GM21367 (cell line): ENCODE data around the gene LRRC49.

Source experiments
- ATAC-seq: cut with Tn5 transposase; IDR thresholded peaks from one replicate; pipeline ENCODE4 v1.9.1; 2021; ENCODE audit not compliant: unreplicated experiment

LRRC49 gene

DNA sequence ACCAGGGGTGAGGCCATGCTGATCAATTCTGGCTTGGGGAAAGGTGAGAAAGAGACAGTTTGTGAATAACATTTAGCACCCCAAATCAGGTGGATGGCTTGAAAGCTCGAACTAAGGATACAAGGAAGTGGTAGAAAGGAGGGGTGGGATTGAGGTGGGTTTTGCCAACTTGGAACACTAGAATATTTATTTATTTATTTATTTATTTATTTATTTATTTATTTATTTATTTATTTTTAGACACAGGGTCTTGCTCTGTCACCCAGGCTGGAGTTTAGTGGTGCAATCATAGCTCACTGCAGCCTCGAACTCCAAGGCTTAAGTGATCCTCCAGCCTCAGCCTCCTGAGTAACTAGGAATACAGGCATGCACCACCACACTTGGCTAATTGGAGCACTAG lies 191.6 kb downstream of the LRRC49 start:
- ATAC-seq, result no peak

DNA sequence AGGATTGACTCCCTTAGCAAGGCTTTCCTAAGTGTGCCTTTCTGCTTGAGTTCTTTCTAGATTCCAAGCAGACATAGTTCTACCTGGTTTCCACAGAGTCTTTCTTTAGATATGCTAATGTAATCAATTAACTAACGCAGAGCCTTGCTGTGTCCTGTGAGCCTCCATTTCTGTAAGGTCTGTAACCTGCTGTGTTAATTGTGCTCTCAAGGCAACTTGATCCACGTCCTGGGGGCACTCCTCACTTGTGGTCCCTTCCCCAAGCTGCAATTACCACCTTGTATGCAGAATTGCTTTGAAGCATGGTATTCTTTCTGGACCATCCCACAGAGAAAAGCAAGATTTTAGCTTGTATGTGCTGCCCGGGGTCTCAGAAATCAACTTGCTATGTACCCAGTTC lies 193.2 kb downstream of the LRRC49 start:
- ATAC-seq, result no peak

DNA sequence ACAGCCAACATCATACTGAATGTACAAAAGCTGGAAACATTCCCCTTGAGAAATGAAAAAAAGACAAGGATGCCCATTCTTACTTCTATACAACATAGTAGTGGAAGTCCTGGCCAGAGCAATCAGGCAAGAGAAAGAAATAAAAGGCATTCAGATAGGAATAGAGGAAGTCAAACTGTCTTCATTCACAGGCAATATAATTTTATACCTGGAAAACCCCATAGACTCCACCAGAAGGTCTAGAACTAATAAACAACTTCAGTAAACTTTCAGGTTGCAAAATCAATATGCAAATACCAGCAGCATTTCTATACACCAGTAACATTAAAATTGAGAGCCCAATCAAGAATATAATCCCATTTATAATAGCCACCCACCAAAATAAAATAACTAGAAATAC lies 195.5 kb downstream of the LRRC49 start:
- ATAC-seq, result no peak

DNA sequence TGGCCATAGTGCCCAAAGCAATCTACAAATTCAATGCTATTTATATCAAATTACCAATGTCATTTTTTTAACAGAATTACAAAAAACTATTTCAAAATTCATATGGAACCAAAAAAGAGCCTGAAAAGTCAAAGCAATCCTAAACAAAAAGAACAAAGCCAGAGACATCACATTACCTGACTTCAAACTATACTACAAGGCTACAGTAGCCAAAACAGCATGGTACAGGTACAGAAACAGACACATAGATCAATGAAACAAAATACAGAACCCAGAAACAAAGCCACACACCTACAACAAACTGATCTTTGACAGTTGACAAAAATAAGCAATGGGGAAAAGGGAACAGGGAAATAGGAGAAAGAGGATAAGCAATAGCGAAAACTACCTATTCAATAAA lies 196.1 kb downstream of the LRRC49 start:
- ATAC-seq, result no peak

DNA sequence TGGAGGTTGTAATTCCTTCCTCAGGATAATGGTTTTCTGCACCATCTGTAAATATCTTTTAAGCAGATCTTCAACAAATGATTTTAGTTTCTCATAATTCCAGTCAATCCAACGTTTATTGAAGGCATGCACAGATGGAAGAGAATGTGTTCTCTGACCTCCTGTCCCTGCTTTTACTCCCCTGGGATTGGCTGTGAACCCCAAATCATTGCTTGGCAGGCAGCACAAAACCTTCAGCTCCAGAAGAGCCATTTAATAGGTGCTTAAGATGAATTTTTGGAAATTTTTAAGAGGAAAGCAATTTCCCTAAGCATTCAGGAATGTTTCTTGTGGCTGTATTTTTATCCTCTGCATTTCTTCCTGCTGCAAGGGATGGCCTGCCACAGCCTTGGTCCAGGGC lies 197.2 kb downstream of the LRRC49 start:
- ATAC-seq, result no peak

DNA sequence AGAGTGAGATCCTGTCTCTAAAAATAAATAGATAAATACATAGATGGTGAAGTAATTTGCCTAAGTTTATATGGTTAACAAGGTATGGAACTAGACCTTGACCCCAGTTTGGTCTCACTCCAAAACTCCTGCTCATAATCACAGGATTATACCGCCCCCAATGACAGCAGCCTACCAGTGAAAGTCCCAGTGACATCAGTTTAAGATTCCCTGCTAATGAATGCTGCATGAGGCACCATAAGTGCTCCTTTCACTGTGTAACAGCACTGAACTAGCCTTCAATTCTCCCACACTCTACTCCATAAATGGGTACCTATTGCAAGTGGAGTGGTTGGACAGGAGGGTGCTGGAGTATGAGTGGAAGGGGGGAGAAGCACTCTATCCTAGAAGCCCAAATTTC lies 199.0 kb downstream of the LRRC49 start:
- no peak for ATAC-seq

DNA sequence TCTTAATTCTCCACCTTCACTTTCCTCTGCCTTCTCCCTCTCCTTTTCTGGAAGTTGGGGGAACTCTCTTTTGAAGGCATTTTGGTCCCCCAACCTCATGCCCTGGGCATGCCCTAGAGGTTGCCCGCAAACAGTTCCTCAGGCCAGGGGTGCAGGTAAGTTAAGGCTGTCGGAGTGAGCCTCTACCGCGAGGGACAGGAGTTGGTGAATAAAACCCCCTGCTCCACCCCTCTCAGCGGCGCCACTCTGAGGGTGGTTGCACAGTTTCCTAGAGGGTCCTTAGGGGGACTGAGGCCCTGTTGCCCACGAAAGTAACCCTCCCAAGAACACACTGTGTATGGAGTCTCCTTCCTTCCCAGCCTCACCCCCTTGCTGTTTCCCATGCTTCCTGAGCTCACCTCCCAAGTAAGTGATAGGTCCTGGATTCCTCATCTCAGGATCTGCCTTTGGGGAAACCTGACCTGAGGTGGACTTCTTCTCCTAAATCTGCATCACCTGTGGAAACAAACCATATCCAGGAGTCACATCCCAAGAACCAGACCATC lies 199.5 kb downstream of the LRRC49 start:
- ATAC-seq, result no peak

DNA sequence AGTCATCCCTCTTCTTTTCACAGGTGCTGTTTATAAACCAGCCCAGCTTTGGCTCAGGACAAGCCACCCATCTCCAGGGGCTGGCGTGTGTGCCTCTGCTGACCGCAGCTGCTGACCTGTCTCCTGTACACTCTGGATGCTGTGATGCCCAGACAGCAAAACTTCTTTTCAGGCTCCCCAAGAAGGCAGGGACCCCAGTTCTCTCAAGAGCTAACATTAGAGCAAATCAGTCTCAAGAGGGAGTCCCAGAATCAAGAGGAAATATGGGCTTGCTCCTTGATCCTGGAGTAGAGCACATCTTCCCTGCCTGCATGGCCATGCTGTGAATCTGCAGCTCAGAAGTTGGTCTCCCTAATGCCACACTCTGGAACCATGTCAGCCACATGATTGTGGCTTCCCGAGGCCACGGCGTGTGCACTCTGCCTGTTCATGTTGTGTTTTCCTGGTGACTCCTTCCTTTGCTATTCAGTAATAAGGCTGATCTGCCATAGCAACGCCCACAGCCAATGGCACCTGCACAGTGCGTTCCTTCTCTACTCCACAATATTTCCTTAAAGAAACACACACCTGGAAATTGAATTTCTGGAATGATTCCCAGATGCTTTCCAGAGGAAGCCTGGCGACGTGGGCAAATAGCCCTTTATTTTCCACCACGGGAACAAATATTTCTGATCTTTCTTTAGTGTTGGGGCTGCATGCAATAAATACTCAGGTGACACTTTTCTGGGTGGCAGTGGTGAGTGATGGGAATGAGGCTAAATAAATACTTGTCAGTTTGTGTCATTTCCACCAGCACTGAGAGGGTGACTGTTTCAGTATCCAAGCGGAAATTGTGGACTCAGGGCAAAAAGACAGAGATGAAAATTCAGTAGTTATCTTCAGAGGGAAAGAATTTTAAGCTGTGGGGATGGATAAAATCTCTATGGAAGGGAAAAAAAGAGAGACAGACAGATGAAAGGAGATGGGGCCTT lies 200.7 kb downstream of the LRRC49 start:
- ATAC-seq, result no peak

DNA sequence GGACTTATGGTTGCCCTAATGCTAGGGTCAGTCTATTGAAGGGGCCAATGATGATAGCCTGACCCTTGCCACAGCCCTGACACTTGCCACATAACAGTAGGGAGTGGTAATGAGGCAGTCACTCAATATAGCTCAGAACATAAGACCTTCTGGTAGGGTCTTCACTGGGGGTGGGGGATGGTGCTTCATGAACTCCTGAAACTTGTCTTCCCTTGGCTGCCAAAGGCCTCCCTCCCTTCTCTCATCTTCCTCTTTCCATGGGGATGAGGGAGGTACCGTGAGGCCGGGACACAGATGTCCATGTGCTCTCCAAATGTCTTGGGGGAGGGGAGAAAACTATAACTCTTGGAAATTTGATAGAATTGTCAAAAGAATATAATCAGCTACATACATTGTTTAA lies 201.5 kb downstream of the LRRC49 start:
- no peak for ATAC-seq

DNA sequence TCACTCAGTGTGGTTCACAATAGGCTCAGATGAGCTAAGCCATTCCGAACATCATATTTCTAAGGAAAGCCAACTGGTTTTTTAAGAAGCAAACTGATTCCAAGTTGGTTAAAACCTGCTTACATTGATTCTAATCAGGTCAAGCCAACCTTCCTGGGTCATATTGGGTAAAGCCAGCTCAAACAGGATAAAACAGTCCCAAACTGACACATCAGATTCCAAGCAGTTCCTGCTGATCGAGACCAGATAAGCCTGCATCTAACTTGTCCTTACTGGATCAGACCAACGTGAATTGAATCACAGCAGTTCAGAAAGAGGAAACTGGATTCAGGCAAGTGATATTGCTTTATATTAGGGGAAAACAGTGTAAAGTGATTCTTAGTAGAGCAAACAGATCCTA lies 204.1 kb downstream of the LRRC49 start:
- no peak for ATAC-seq

DNA sequence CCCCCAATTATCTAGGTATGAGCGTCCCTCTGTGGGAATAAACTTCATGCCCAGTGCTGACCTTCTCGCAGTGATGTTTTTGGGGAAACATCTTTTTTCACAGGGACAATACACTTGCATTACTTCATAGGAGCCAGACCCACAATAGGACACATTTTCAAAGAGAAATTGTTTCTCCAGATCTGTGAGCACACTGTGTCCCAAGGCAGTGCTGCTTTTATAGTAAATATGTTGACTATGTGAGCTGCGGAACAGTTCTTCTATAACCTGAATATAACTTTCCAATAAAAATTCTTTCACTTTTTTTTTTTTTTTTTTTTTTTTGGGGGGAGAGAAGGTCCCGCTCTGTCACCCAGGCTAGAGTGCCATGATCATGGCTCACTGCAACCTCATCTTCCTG lies 205.3 kb downstream of the LRRC49 start:
- ATAC-seq, result no peak

DNA sequence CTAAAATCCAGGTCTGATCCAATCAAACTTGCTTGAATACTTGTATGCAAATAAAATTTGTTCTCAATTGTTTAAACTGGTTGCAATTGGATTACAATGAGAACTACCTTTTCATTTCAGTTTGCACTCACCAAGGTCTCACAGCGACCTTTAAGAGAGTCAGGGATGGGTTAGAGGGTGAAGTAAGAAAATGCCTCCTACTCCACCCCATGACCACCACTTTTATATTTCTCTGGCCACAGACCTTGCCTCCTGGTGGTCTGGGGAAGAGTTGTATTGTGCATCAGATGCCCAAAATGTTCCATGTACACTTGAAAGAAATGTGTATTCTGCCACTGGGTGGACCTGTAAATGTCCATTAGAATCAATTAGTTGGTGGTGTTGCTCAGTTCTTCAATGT lies 206.3 kb downstream of the LRRC49 start:
- no peak for ATAC-seq
